HepG2 (cell line): ENCODE measurements around the gene MTIF3. TPM values are rescaled to one million over a fixed set of nuclear protein-coding genes. Genes with fewer than 3 reads are reported as not detected.
A peak's percentile ranks its signal among the peaks of the same experiment; 100 is the strongest.

ENCODE experiments used
- CENPX ChIP-seq: sonication (generic); formaldehyde crosslinking; IDR thresholded peaks from 2 replicates; pipeline ENCODE4 v1.9.0; 2021; ENCODE audit warnings: mild to moderate bottlenecking, missing genetic modification reagents, moderate library complexity
- HBP1 ChIP-seq: IDR thresholded peaks from 2 replicates; pipeline ENCODE4 v1.6.1; 2016; ENCODE audit warnings: low read depth, control low read depth
- IRF2 ChIP-seq: IDR thresholded peaks from 2 replicates; pipeline ENCODE4 v1.6.1; 2018; ENCODE audit warnings: missing genetic modification reagents, missing compliant biosample characterization
- IRF9 ChIP-seq: sonication (generic); formaldehyde crosslinking; IDR thresholded peaks from 2 replicates; pipeline ENCODE4 v1.8.0; 2022; ENCODE audit warnings: missing genetic modification reagents, mild to moderate bottlenecking, borderline replicate concordance
- KAT8 ChIP-seq: IDR thresholded peaks from 2 replicates; pipeline ENCODE4 v1.6.1; 2016; ENCODE audit warnings: missing genetic modification reagents, missing compliant biosample characterization
- KDM3A ChIP-seq: IDR thresholded peaks from 2 replicates; pipeline ENCODE4 v1.6.1; 2018; ENCODE audit warnings: low read depth, missing compliant biosample characterization
- KLF13 ChIP-seq: sonication (generic); formaldehyde crosslinking; IDR thresholded peaks from 2 replicates; pipeline ENCODE4 v1.4.0; 2020; ENCODE audit warnings: mild to moderate bottlenecking, missing genetic modification reagents
- NR2C2 ChIP-seq: sonication (generic); formaldehyde crosslinking; IDR thresholded peaks from 2 replicates; pipeline ENCODE4 v1.4.0; 2020; ENCODE audit warnings: missing genetic modification reagents, mild to moderate bottlenecking, moderate library complexity, borderline replicate concordance
- POLR2A ChIP-seq, 2 experiments: IDR thresholded peaks; 2 replicates each; pipeline ENCODE4 v1.6.1; 2011; ENCODE audit warnings: low read depth in 2 of 2, low read length in 2 of 2, mild to moderate bottlenecking in 1 of 2, moderate library complexity in 1 of 2; ENCODE audit not compliant: insufficient read depth in 1 of 2
- SNAPC5 ChIP-seq: sonication (generic); formaldehyde crosslinking; IDR thresholded peaks from 2 replicates; pipeline ENCODE4 v1.8.1; 2023; ENCODE audit warnings: mild to moderate bottlenecking, missing genetic modification reagents, borderline replicate concordance
- SP2 ChIP-seq: sonication (generic); formaldehyde crosslinking; IDR thresholded peaks from 2 replicates; pipeline ENCODE4 v1.5.1; 2020; ENCODE audit warnings: mild to moderate bottlenecking, missing genetic modification reagents
- TRIM24 ChIP-seq: sonication (generic); formaldehyde crosslinking; IDR thresholded peaks from 2 replicates; pipeline ENCODE4 v1.8.0; 2022; ENCODE audit warnings: mild to moderate bottlenecking, missing genetic modification reagents
- ZBTB7B ChIP-seq: sonication (generic); formaldehyde crosslinking; IDR thresholded peaks from 2 replicates; pipeline ENCODE4 v1.4.0; 2020; ENCODE audit warnings: missing genetic modification reagents
- ZFP90 ChIP-seq: sonication (generic); formaldehyde crosslinking; IDR thresholded peaks from 2 replicates; pipeline ENCODE4 v1.8.0; 2022; ENCODE audit warnings: missing genetic modification reagents, mild to moderate bottlenecking, inconsistent platforms, borderline replicate concordance
- ZNF160 ChIP-seq: sonication (generic); formaldehyde crosslinking; IDR thresholded peaks from 2 replicates; pipeline ENCODE4 v1.8.0; 2022; ENCODE audit warnings: mild to moderate bottlenecking, inconsistent platforms, missing genetic modification reagents
- polyA plus RNA-seq, 8 experiments: library from polyadenylated mRNA; depleted of rRNA in 3 of 8; stranded (reverse) in 7 of 8; unstranded in 1 of 8; fragments of >200 nt; fragmentation: Illumina TruSeq in 4 of 8; extraction: Trizol in 4 of 8; gene quantifications; 2 replicates each; pipeline versions ENCODE4 v1.2.1 to v1.2.3, GENCODE V29; 2011 to 2016; ENCODE audit warnings: low read depth in 4 of 8, missing spikeins in 1 of 8, mixed read lengths in 1 of 8; ENCODE audit not compliant: insufficient read depth in 1 of 8
- total RNA-seq, 5 experiments: library from RNA; depleted of rRNA; stranded (reverse); fragments of >200 nt; fragmentation: Illumina TruSeq; extraction: Trizol; gene quantifications; 2 replicates each; pipeline ENCODE4 v1.2.3, GENCODE V29; 2016; ENCODE audit warnings: low read depth in 1 of 5
- TF ChIP-seq, protein P1 (sequence below): sonication (generic); formaldehyde crosslinking; conservative IDR thresholded peaks from 2 replicates; pipeline ENCODE4 v1.4.0; 2020; ENCODE audit warnings: missing genetic modification reagents
- TF ChIP-seq, protein P2 (sequence below): sonication (generic); formaldehyde crosslinking; IDR thresholded peaks from 2 replicates; pipeline ENCODE4 v1.4.0; 2020; ENCODE audit warnings: mild to moderate bottlenecking, missing genetic modification reagents
- TF ChIP-seq, protein P3 (sequence below): sonication (generic); formaldehyde crosslinking; IDR thresholded peaks from 2 replicates; pipeline ENCODE4 v1.5.0; 2020; ENCODE audit warnings: mild to moderate bottlenecking, low read depth, missing genetic modification reagents, borderline replicate concordance
- TF ChIP-seq, protein P4 (sequence below): sonication (generic); formaldehyde crosslinking; IDR thresholded peaks from 2 replicates; pipeline ENCODE4 v1.5.0; 2020; ENCODE audit warnings: missing genetic modification reagents, mild to moderate bottlenecking, borderline replicate concordance
- TF ChIP-seq, protein P5 (sequence below): sonication (generic); formaldehyde crosslinking; conservative IDR thresholded peaks from 2 replicates; pipeline ENCODE4 v1.4.0; 2020; ENCODE audit warnings: missing genetic modification reagents
- TF ChIP-seq, protein P6 (sequence below): sonication (generic); formaldehyde crosslinking; IDR thresholded peaks from 2 replicates; pipeline ENCODE4 v1.8.1; 2023; ENCODE audit warnings: missing genetic modification reagents, mild to moderate bottlenecking, borderline replicate concordance

MTIF3 gene
- total and polyA plus RNA-seq, 2 of the 13 experiments (the other 11 are each of a cell fraction or from before 2014, with no cell fraction given) = 33.7 to 40.6 TPM

GRCh38 chr13:27424246-27425157 lies 25.9 kb downstream of the MTIF3 start, which contains the start of gene GTF3A (continued):
- TF ChIP-seq, protein P1, sequence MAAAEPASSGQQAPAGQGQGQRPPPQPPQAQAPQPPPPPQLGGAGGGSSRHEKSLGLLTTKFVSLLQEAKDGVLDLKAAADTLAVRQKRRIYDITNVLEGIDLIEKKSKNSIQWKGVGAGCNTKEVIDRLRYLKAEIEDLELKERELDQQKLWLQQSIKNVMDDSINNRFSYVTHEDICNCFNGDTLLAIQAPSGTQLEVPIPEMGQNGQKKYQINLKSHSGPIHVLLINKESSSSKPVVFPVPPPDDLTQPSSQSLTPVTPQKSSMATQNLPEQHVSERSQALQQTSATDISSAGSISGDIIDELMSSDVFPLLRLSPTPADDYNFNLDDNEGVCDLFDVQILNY = no peak; the same call in 1 of the 2 replicates
- TF ChIP-seq ZFP90 (CRISPR knock-in tag) (peak; percentile 65; the same call in 1 of the 2 replicates), SP2 (CRISPR knock-in tag) (peak; percentile 53), POLR2A (IDR thresholded peaks at IDR 0.05; ENCODE audit: insufficient read depth in 1 of 2, low read depth in 2 of 2, low read length in 2 of 2) (peak; percentile 67 to 88; a peak in 3 of 4 replicates), KLF13 (no peak), NR2C2 (peak; percentile 58; the same call in 1 of the 2 replicates), KAT8 (peak; percentile 47; the same call in 1 of the 2 replicates), CENPX (CRISPR knock-in tag) (no peak), ZNF160 (CRISPR knock-in tag) (peak; percentile 95), HBP1 (CRISPR knock-in tag) (no peak), SNAPC5 (CRISPR knock-in tag) (peak; percentile 90), IRF9 (peak; percentile 92; the same call in 1 of the 2 replicates), IRF2 (CRISPR knock-in tag) (peak; percentile 38; the same call in 1 of the 2 replicates), TRIM24 (no peak), ZBTB7B (CRISPR knock-in tag) (0 out of 2 replicates have a peak, but pooled peaks have one; percentile 31), KDM3A (CRISPR knock-in tag) (0 out of 2 replicates have a peak, but pooled peaks have one; percentile 28)
- TF ChIP-seq, protein P2, sequence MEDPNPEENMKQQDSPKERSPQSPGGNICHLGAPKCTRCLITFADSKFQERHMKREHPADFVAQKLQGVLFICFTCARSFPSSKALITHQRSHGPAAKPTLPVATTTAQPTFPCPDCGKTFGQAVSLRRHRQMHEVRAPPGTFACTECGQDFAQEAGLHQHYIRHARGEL (CRISPR knock-in tag) = peak; percentile 82; the same call in 1 of the 2 replicates
- TF ChIP-seq, protein P3, sequence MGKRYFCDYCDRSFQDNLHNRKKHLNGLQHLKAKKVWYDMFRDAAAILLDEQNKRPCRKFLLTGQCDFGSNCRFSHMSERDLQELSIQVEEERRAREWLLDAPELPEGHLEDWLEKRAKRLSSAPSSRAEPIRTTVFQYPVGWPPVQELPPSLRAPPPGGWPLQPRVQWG (CRISPR knock-in tag) = no peak
- TF ChIP-seq, protein P4, sequence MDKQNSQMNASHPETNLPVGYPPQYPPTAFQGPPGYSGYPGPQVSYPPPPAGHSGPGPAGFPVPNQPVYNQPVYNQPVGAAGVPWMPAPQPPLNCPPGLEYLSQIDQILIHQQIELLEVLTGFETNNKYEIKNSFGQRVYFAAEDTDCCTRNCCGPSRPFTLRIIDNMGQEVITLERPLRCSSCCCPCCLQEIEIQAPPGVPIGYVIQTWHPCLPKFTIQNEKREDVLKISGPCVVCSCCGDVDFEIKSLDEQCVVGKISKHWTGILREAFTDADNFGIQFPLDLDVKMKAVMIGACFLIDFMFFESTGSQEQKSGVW (CRISPR knock-in tag) = no peak
- TF ChIP-seq, protein P5, sequence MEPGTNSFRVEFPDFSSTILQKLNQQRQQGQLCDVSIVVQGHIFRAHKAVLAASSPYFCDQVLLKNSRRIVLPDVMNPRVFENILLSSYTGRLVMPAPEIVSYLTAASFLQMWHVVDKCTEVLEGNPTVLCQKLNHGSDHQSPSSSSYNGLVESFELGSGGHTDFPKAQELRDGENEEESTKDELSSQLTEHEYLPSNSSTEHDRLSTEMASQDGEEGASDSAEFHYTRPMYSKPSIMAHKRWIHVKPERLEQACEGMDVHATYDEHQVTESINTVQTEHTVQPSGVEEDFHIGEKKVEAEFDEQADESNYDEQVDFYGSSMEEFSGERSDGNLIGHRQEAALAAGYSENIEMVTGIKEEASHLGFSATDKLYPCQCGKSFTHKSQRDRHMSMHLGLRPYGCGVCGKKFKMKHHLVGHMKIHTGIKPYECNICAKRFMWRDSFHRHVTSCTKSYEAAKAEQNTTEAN (CRISPR knock-in tag) = peak; percentile 92
- TF ChIP-seq, protein P6, sequence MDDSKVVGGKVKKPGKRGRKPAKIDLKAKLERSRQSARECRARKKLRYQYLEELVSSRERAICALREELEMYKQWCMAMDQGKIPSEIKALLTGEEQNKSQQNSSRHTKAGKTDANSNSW (CRISPR knock-in tag) = peak; percentile 99
